ENCODE measurements around the gene ISG20. TPM values are rescaled to one million over a fixed set of nuclear protein-coding genes. Genes with fewer than 3 reads are reported as not detected.

ISG20 gene
- total RNA-seq, 1 experiment from 2014 or later, result 9.7 TPM

DNA sequence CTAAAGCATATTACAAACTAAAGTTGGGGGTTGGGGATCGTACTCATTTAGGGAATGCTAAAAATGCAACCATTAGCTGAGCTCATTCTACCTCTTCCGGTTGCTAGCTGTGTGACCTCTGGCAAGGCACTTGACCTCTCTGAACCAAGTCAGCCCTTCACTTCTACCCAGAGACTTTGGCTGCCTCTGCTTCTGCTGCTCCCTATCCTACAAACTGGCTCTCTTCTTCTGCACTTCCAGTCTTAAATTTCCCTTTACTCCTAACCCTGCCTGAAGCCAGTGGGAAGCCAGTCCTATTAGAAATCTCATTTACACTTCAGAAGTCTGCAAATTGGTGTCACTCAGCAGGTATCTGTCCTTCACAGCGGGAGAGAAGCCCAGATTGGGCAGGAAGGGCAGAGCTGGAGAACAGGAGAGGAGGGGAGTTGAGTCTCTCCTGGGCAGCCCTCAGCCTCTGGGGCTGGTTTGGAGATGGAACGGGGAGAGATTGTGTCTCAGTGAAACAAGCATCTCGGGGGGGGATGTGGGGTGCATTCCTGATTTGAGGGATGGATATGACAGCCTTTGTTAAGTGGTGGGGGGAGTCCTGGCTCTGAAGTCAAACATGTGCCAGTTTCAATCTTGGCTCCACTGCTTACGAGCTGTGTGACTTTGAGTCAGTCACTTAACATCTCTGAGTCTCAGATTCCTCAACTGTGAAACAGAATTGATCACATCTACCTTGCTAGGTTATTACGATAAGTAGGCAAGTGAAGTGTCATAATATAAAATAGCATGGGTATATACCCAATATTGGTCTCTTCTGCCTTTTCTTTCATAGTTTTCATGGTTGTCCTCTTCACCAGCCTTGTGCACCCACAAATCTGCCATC lies 25.5 kb upstream of the ISG20 start:
- TF ChIP-seq, protein P1, sequence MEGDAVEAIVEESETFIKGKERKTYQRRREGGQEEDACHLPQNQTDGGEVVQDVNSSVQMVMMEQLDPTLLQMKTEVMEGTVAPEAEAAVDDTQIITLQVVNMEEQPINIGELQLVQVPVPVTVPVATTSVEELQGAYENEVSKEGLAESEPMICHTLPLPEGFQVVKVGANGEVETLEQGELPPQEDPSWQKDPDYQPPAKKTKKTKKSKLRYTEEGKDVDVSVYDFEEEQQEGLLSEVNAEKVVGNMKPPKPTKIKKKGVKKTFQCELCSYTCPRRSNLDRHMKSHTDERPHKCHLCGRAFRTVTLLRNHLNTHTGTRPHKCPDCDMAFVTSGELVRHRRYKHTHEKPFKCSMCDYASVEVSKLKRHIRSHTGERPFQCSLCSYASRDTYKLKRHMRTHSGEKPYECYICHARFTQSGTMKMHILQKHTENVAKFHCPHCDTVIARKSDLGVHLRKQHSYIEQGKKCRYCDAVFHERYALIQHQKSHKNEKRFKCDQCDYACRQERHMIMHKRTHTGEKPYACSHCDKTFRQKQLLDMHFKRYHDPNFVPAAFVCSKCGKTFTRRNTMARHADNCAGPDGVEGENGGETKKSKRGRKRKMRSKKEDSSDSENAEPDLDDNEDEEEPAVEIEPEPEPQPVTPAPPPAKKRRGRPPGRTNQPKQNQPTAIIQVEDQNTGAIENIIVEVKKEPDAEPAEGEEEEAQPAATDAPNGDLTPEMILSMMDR (IDR thresholded peaks at IDR 0.05; ENCODE audit: unreplicated experiment), result no peak
- intact Hi-C loops (cut with micrococcal nuclease), result no loop called here
- no TSS peak for BruUV-seq (replicated peaks)
- no peak for DNase-seq (ENCODE audit: unreplicated experiment)
- Mint-ChIP-seq H3K27me3 (ENCODE audit: insufficient read depth, unreplicated experiment) (peaks cover 33% of the 10 kb centered on the region), H3K4me3 (ENCODE audit: unreplicated experiment) (no peak overlapping the region), H3K4me1 (ENCODE audit: insufficient read depth, unreplicated experiment) (no peaks in the 10 kb centered on the region), H3K27ac (ENCODE audit: low read depth, unreplicated experiment) (no peak overlapping the region), H3K36me3 (ENCODE audit: insufficient read depth, unreplicated experiment) (no peaks in the 10 kb centered on the region), H3K9me3 (ENCODE audit: unreplicated experiment) (no peaks in the 10 kb centered on the region)
- POLR2A ChIA-PET, result no interaction called here
- CTCF ChIA-PET, result interaction anchor here (0.5 to 2.9 kb wide), 4 partner anchors 111 to 211 kb away, joined by 3 to 11 read pairs (median 4); no protein-coding TSS in a partner anchor

DNA sequence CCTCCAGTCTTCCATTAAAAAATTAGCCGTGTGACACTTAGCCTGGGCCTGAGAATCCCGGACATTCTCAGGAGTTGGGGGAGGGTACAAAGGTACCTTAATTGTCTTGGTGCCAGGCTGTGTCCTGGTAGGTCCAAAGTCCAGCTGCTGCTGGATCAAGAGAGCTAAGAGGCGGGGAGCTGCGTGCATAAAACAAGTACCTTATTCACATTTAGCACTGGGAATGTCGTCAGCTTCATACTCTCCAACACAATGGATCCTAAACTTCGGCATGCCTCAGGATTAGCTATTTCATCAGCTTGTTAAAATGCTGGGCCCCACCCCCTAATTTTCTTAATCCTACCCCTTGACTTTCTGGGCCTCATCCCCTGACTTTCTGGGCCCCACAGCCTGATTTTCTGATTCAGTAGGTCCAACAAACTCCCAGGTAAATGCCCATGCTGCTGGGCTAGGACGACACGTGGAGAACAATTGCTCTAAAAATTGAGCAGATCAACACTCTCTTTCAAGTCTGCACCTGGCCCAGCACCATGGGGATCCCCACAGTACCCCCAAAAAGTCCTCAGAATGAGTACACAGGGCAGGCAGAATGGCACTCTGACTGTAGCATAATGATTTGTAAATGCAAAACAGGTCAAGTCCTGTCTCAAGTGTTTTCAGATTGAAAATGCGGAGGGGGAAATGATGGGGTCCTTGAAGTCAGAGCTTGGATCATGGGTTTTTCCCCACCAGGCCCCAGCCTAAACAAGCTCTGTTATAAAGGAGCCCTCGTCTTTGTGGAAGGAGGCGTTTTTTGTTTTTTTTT lies 23.3 kb upstream of the ISG20 start:
- no peak overlapping the region for H3K27ac Mint-ChIP-seq (ENCODE audit: low read depth, unreplicated experiment)
- H3K4me1 Mint-ChIP-seq (ENCODE audit: insufficient read depth, unreplicated experiment), result no peaks in the 10 kb centered on the region
- no peaks in the 10 kb centered on the region for H3K9me3 Mint-ChIP-seq (ENCODE audit: unreplicated experiment)
- no peak overlapping the region for H3K4me3 Mint-ChIP-seq (ENCODE audit: unreplicated experiment)
- peaks cover 11% of the 10 kb centered on the region for H3K27me3 Mint-ChIP-seq (ENCODE audit: insufficient read depth, unreplicated experiment)
- H3K36me3 Mint-ChIP-seq (ENCODE audit: insufficient read depth, unreplicated experiment), result no peaks in the 10 kb centered on the region
- intact Hi-C loops (cut with micrococcal nuclease), result no loop called here
- TF ChIP-seq, protein P1 (IDR thresholded peaks at IDR 0.05; ENCODE audit: unreplicated experiment), result no peak
- no peak for DNase-seq (ENCODE audit: unreplicated experiment)
- ChIA-PET CTCF (interaction anchor here (0.5 to 2.9 kb wide), 8 partner anchors 23 to 456 kb away, joined by 3 to 11 read pairs (median 4); partner anchors contain the start of gene ISG20), POLR2A (interaction anchor here (0.6 kb wide), 1 partner anchor 504 kb away, joined by 3 read pairs; no protein-coding TSS in a partner anchor)
- BruUV-seq (replicated peaks), result no TSS peak

DNA sequence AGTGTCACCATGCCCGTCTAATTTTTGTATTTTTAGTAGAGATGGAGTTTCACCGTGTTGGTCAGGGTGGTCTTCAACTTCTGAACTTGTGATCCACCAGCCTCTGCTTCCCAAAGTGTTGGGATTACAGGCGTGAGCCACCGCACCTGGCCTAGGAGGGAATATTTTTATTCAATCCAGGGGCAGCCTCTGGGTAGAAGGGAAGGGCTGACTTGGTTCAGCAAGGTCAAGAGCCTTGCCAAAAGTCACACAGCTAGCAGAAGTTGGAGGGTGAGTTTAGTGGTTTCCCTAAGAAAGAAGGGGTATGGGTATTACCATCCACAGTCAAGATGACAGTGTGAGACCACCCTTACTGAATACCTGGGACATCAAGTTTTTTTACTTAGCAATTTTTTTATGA lies 22.6 kb upstream of the ISG20 start:
- BruUV-seq (replicated peaks), result no TSS peak
- no peak for DNase-seq (ENCODE audit: unreplicated experiment)
- CTCF ChIA-PET, result interaction anchor here (1.4 to 2.9 kb wide), 2 partner anchors 139 to 146 kb away, joined by 6 to 11 read pairs; no protein-coding TSS in a partner anchor
- POLR2A ChIA-PET, result no interaction called here
- Mint-ChIP-seq H3K36me3 (ENCODE audit: insufficient read depth, unreplicated experiment) (no peaks in the 10 kb centered on the region), H3K9me3 (ENCODE audit: unreplicated experiment) (no peaks in the 10 kb centered on the region), H3K4me1 (ENCODE audit: insufficient read depth, unreplicated experiment) (no peaks in the 10 kb centered on the region), H3K4me3 (ENCODE audit: unreplicated experiment) (no peak overlapping the region), H3K27ac (ENCODE audit: low read depth, unreplicated experiment) (no peak overlapping the region), H3K27me3 (ENCODE audit: insufficient read depth, unreplicated experiment) (peaks cover 4% of the 10 kb centered on the region)
- intact Hi-C loops (cut with micrococcal nuclease), result no loop called here
- TF ChIP-seq, protein P1 (IDR thresholded peaks at IDR 0.05; ENCODE audit: unreplicated experiment), result no peak

All from MCF 10A (cell line).